ENCODE data around the gene DDX49. TPM values are rescaled to one million over a fixed set of nuclear protein-coding genes. Genes with fewer than 3 reads are reported as not detected.

Gene DDX49
- total and polyA plus RNA-seq, 9 of the 15 experiments (the other 6 are each of a cell fraction or from before 2014, with no cell fraction given): 1.1 to 113 (median 45.7) TPM

- no peak for TF ChIP-seq MGA (IDR thresholded peaks at IDR 0.05)
- TF ChIP-seq SIX5 (IDR thresholded peaks at IDR 0.05; ENCODE audit: borderline replicate concordance in 1 of 2, insufficient read depth in 1 of 2, low read depth in 1 of 2, low read length in 2 of 2): peak; percentile 87 to 92
- peak; percentile 38; the same call in 1 of the 2 replicates for TF ChIP-seq TARDBP (IDR thresholded peaks at IDR 0.05)
- no peak for TF ChIP-seq SRSF7 (optimal IDR thresholded peaks at IDR 0.05; ENCODE audit: low read depth, low read length)
- peak; percentile 42 for TF ChIP-seq CCNT2 (IDR thresholded peaks at IDR 0.05; ENCODE audit: borderline replicate concordance, extremely low read depth, insufficient read length, low read depth, low read length)
- TF ChIP-seq CBX3 (IDR thresholded peaks at IDR 0.05; ENCODE audit: borderline replicate concordance in 1 of 2, low read length in 2 of 2): no peak; a peak in 1 of 3 replicates
- TF ChIP-seq PTTG1 (tag; IDR thresholded peaks at IDR 0.05; ENCODE audit: low read depth): no peak
- TF ChIP-seq ZBTB34 (CRISPR knock-in tag; IDR thresholded peaks at IDR 0.05): no peak
- no peak for TF ChIP-seq THRB (CRISPR knock-in tag; conservative IDR thresholded peaks at IDR 0.05)
- peak in 1 of 2 experiments; percentile 44; a peak in 1 of 4 replicates for TF ChIP-seq KDM4B (IDR thresholded peaks at IDR 0.05; ENCODE audit: borderline replicate concordance in 2 of 2, low read depth in 1 of 2)
- TF ChIP-seq RAD21 (CRISPR knock-in tag; conservative IDR thresholded peaks at IDR 0.05 in 1 of 2, IDR thresholded peaks at IDR 0.05 in 1 of 2): no peak
Observed at GRCh38 chr19:18919086-18919899, at the start of gene DDX49, which contains the start of gene COPE (continued).

All from K562 (cell line).